HepG2 (cell line): Measurements from ENCODE around the gene MAPK8IP1. TPM values are rescaled to one million over a fixed set of nuclear protein-coding genes. Genes with fewer than 3 reads are reported as not detected.
A peak's percentile ranks its signal among the peaks of the same experiment; 100 is the strongest.

Experiments
- ATAD3A ChIP-seq: sonication (generic); formaldehyde crosslinking; IDR thresholded peaks from 2 replicates; pipeline ENCODE4 v1.4.0; 2020; ENCODE audit warnings: missing genetic modification reagents
- BORCS8-MEF2B ChIP-seq: sonication (generic); formaldehyde crosslinking; IDR thresholded peaks from 2 replicates; pipeline ENCODE4 v1.8.0; 2022; ENCODE audit warnings: mild to moderate bottlenecking, missing genetic modification reagents
- HIC2 ChIP-seq: sonication (generic); formaldehyde crosslinking; IDR thresholded peaks from 2 replicates; pipeline ENCODE4 v1.9.0; 2022; ENCODE audit warnings: low read depth, missing genetic modification reagents
- MED13 ChIP-seq: sonication (generic); formaldehyde crosslinking; IDR thresholded peaks from 2 replicates; pipeline ENCODE4 v1.5.0; 2020; ENCODE audit warnings: missing genetic modification reagents
- MNT ChIP-seq: fragments of 450-650 bp; IDR thresholded peaks from 2 replicates; pipeline ENCODE4 v1.6.1; 2016
- NCOA2 ChIP-seq: sonication (generic); formaldehyde crosslinking; IDR thresholded peaks from 2 replicates; pipeline ENCODE4 v1.8.0; 2022; ENCODE audit warnings: inconsistent platforms
- NONO ChIP-seq, 2 experiments: fragments of 450-650 bp in 1 of 2; sonication (generic) in 1 of 2; formaldehyde crosslinking in 1 of 2; IDR thresholded peaks in 1 of 2; conservative IDR thresholded peaks in 1 of 2; 2 replicates each; pipeline versions ENCODE4 v1.6.1 to v1.8.0; 2017 to 2022; ENCODE audit warnings: mild to moderate bottlenecking in 1 of 2, missing genetic modification reagents in 1 of 2, moderate library complexity in 1 of 2
- NPAS2 ChIP-seq: sonication (generic); formaldehyde crosslinking; IDR thresholded peaks from 2 replicates; pipeline ENCODE4 v1.8.0; 2022; ENCODE audit warnings: mild to moderate bottlenecking, missing genetic modification reagents, borderline replicate concordance
- REL ChIP-seq: sonication (generic); formaldehyde crosslinking; conservative IDR thresholded peaks from 2 replicates; pipeline ENCODE4 v1.8.0; 2022; ENCODE audit warnings: mild to moderate bottlenecking, missing genetic modification reagents, moderate library complexity
- SMYD3 ChIP-seq: sonication (generic); formaldehyde crosslinking; IDR thresholded peaks from 2 replicates; pipeline ENCODE4 v1.8.1; 2023; ENCODE audit warnings: mild to moderate bottlenecking, missing genetic modification reagents
- TCF7 ChIP-seq: sonication (generic); IDR thresholded peaks from 2 replicates; pipeline ENCODE4 v1.6.1; 2016; ENCODE audit warnings: antibody characterized with exemption, low read depth
- TOPORS ChIP-seq: sonication (generic); formaldehyde crosslinking; IDR thresholded peaks from 2 replicates; pipeline ENCODE4 v1.8.0; 2023; ENCODE audit warnings: mild to moderate bottlenecking, missing genetic modification reagents
- ZBTB14 ChIP-seq: sonication (generic); formaldehyde crosslinking; IDR thresholded peaks from 2 replicates; pipeline ENCODE4 v1.4.0; 2020; ENCODE audit warnings: missing genetic modification reagents
- ZMAT3 ChIP-seq: sonication (generic); formaldehyde crosslinking; conservative IDR thresholded peaks from 2 replicates; pipeline ENCODE4 v1.7.0; 2021; ENCODE audit warnings: missing genetic modification reagents
- ZMYM3 ChIP-seq: sonication (generic); formaldehyde crosslinking; IDR thresholded peaks from 2 replicates; pipeline ENCODE4 v1.5.1; 2020; ENCODE audit warnings: mild to moderate bottlenecking, missing genetic modification reagents
- ZNF124 ChIP-seq: sonication (generic); formaldehyde crosslinking; IDR thresholded peaks from 2 replicates; pipeline ENCODE4 v1.4.0; 2020; ENCODE audit warnings: missing genetic modification reagents
- ZNF674 ChIP-seq: sonication (generic); formaldehyde crosslinking; IDR thresholded peaks from 2 replicates; pipeline ENCODE4 v1.5.0; 2020; ENCODE audit warnings: low read depth, mild to moderate bottlenecking, missing genetic modification reagents
- ZNF749 ChIP-seq: sonication (generic); formaldehyde crosslinking; IDR thresholded peaks from 2 replicates; pipeline ENCODE4 v1.8.0; 2022; ENCODE audit warnings: mild to moderate bottlenecking, missing genetic modification reagents, moderate library complexity, borderline replicate concordance
- ZNF776 ChIP-seq: sonication (generic); formaldehyde crosslinking; IDR thresholded peaks from 2 replicates; pipeline ENCODE4 v1.4.0; 2020; ENCODE audit warnings: mild to moderate bottlenecking, missing genetic modification reagents
- ZNF841 ChIP-seq: sonication (generic); formaldehyde crosslinking; IDR thresholded peaks from 2 replicates; pipeline ENCODE4 v1.8.1; 2023; ENCODE audit warnings: missing genetic modification reagents, borderline replicate concordance
- polyA plus RNA-seq, 8 experiments: library from polyadenylated mRNA; depleted of rRNA in 3 of 8; stranded (reverse) in 7 of 8; unstranded in 1 of 8; fragments of >200 nt; fragmentation: Illumina TruSeq in 4 of 8; extraction: Trizol in 4 of 8; gene quantifications; 2 replicates each; pipeline versions ENCODE4 v1.2.1 to v1.2.3, GENCODE V29; 2011 to 2016; ENCODE audit warnings: low read depth in 4 of 8, missing spikeins in 1 of 8, mixed read lengths in 1 of 8; ENCODE audit not compliant: insufficient read depth in 1 of 8
- total RNA-seq, 5 experiments: library from RNA; depleted of rRNA; stranded (reverse); fragments of >200 nt; fragmentation: Illumina TruSeq; extraction: Trizol; gene quantifications; 2 replicates each; pipeline ENCODE4 v1.2.3, GENCODE V29; 2016; ENCODE audit warnings: low read depth in 1 of 5

MAPK8IP1 gene
- total and polyA plus RNA-seq, 2 of the 13 experiments (the other 11 are each of a cell fraction or from before 2014, with no cell fraction given) = 2.2 to 4.2 TPM

DNA sequence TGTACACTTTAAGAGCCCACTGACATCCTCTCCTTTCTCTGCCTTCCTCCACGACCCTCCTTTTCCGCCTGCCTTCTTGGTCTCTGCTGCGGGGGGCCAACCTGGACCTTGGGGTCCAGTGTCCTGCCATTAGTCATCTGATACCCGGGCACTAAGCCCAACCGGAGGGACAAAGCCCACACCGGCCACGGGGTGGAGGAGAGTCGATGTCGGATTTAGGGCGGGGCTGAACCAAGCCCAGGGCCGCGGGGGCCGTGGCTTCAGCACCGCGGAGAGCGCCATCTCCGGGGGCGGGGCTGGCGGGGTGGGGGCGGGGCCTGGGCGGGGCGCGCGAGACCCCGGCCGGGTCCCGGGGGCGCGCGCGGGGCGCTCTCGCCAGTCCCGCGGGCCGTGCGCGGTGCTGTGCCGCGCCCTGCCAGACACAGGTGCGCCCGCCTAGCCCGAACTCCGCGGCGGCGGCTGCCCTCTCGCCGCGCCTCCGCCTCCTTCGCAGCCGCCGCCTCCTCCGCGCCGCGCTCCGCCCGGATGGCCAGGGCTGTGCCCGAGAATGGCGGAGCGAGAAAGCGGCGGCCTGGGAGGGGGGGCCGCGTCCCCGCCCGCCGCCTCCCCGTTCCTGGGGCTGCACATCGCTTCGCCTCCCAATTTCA lies at the start of gene MAPK8IP1 (continued):
- no peak for TF ChIP-seq ZNF749
- no peak for TF ChIP-seq MED13 (CRISPR knock-in tag)
- peak; percentile 42; the same call in 1 of the 2 replicates for TF ChIP-seq ZNF841
- TF ChIP-seq MNT = no peak
- TF ChIP-seq NONO (IDR thresholded peaks at IDR 0.05) = no peak
- TF ChIP-seq NONO (CRISPR knock-in tag; conservative IDR thresholded peaks at IDR 0.05) = peak; percentile 56; the same call in 1 of the 2 replicates
- TF ChIP-seq ZBTB14 (CRISPR knock-in tag) = peak; percentile 74
- TF ChIP-seq BORCS8-MEF2B (CRISPR knock-in tag) = peak; percentile 38; the same call in 1 of the 2 replicates
- no peak for TF ChIP-seq ZMYM3 (CRISPR knock-in tag)
- peak; percentile 45; the same call in 1 of the 2 replicates for TF ChIP-seq ZNF124 (CRISPR knock-in tag)
- TF ChIP-seq TCF7 = no peak
- TF ChIP-seq ZNF776 = peak; percentile 42; the same call in 1 of the 2 replicates
- no peak for TF ChIP-seq NPAS2 (CRISPR knock-in tag)
- 0 out of 2 replicates have a peak, but pooled peaks have one; percentile 45 for TF ChIP-seq REL (CRISPR knock-in tag)
- TF ChIP-seq ZNF674 (CRISPR knock-in tag) = no peak
- TF ChIP-seq ZMAT3 (CRISPR knock-in tag) = 0 out of 2 replicates have a peak, but pooled peaks have one; percentile 46
- no peak for TF ChIP-seq TOPORS (CRISPR knock-in tag)
- TF ChIP-seq SMYD3 = no peak
- TF ChIP-seq NCOA2 = 0 out of 2 replicates have a peak, but pooled peaks have one; percentile 24
- 0 out of 2 replicates have a peak, but pooled peaks have one; percentile 22 for TF ChIP-seq HIC2 (CRISPR knock-in tag)
- no peak for TF ChIP-seq ATAD3A (CRISPR knock-in tag)
